Measurements from ENCODE around the gene CDYL2. TPM values are rescaled to one million over a fixed set of nuclear protein-coding genes. Genes with fewer than 3 reads are reported as not detected.

CDYL2 gene
- total RNA-seq, 1 donor from 2014 or later, result 19.9 TPM

DNA sequence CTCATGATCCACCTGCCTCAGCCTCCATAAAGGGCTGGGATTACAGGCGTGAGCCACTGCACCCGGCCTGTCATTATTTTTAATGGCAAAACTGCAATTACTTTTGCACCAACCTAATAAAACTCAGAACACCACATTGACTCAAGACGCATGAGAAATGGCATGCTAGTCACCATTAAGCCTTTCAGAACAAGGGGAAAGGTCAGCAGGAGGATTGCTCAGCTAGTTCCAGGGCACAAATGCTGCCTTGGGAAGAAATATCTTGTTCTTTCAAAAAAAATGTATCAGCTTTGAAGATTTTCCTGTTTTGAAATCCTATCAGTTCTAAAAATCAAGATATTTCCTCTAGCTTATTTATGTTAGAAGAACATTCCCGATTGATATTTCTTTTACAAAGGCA, 32.4 kb upstream of the CDYL2 start:
- Mint-ChIP-seq H3K4me3 (ENCODE audit: low read depth) (no peak overlapping the region), H3K27me3 (peaks cover 10% of the 10 kb centered on the region), H3K9me3 (ENCODE audit: low read depth) (peaks cover 18% of the 10 kb centered on the region), H3K27ac (no peak overlapping the region), H3K4me1 (ENCODE audit: low read depth) (peaks cover 11% of the 10 kb centered on the region), H3K36me3 (ENCODE audit: insufficient read depth) (no peaks in the 10 kb centered on the region)
- DNase-seq (ENCODE audit: low spot score, unreplicated experiment), result no peak
- TF ChIP-seq, protein P1, sequence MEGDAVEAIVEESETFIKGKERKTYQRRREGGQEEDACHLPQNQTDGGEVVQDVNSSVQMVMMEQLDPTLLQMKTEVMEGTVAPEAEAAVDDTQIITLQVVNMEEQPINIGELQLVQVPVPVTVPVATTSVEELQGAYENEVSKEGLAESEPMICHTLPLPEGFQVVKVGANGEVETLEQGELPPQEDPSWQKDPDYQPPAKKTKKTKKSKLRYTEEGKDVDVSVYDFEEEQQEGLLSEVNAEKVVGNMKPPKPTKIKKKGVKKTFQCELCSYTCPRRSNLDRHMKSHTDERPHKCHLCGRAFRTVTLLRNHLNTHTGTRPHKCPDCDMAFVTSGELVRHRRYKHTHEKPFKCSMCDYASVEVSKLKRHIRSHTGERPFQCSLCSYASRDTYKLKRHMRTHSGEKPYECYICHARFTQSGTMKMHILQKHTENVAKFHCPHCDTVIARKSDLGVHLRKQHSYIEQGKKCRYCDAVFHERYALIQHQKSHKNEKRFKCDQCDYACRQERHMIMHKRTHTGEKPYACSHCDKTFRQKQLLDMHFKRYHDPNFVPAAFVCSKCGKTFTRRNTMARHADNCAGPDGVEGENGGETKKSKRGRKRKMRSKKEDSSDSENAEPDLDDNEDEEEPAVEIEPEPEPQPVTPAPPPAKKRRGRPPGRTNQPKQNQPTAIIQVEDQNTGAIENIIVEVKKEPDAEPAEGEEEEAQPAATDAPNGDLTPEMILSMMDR (IDR thresholded peaks at IDR 0.05; ENCODE audit: unreplicated experiment), result no peak

DNA sequence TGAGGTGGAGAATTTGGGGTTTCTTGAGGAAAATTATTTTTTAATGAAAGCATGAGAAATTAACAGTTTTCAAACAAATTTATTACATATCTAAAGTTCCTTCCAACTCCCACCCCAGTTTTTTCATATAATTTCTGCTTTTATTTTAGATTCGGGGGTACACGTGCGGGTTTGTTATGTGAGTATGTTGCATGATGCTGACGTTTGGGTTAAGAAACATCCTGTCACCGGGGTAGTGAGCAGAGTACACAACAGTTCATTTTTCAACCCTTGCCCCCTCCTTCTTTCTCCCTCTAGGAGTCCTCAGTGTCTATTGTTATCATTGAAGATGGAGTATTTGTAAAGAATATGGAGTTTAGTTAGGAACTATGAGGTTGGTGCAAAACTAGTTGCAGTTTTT, 31.8 kb upstream of the CDYL2 start:
- TF ChIP-seq, protein P1 (IDR thresholded peaks at IDR 0.05; ENCODE audit: unreplicated experiment), result no peak
- no peak overlapping the region for H3K27ac Mint-ChIP-seq
- H3K27me3 Mint-ChIP-seq, result peaks cover 4% of the 10 kb centered on the region

DNA sequence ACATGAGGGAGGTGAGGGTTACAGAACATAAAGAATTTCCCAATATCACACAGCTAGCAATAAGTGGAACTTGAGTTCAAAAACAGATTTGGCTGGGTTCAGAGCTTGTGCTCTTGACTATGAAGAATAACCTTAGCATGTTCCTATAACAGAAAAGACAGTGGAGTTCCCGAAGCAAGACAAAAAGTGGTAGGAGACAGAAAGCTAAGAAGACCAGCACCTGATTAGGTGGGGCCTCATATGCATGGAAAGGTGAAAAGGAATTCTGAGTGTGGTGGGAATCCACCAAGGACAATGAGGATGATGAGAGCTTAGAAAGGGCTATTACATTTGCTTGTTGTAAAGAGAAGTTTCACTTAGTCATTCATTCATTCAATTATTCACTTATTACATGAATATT, 26.6 kb upstream of the CDYL2 start:
- no peaks in the 10 kb centered on the region for H3K4me1 Mint-ChIP-seq (ENCODE audit: low read depth)
- peaks cover 18% of the 10 kb centered on the region for H3K27me3 Mint-ChIP-seq
- H3K27ac Mint-ChIP-seq, result no peak overlapping the region
- no peak for DNase-seq (ENCODE audit: low spot score, unreplicated experiment)
- H3K9me3 Mint-ChIP-seq (ENCODE audit: low read depth), result no peaks in the 10 kb centered on the region
- H3K4me3 Mint-ChIP-seq (ENCODE audit: low read depth), result no peak overlapping the region
- TF ChIP-seq, protein P1 (IDR thresholded peaks at IDR 0.05; ENCODE audit: unreplicated experiment), result no peak
- no peaks in the 10 kb centered on the region for H3K36me3 Mint-ChIP-seq (ENCODE audit: insufficient read depth)

More for the DNA sequence above, 31.8 kb upstream of the CDYL2 start:
- Mint-ChIP-seq H3K4me3 (ENCODE audit: low read depth) (no peak overlapping the region), H3K36me3 (ENCODE audit: insufficient read depth) (no peaks in the 10 kb centered on the region), H3K9me3 (ENCODE audit: low read depth) (peaks cover 11% of the 10 kb centered on the region), H3K4me1 (ENCODE audit: low read depth) (peaks cover 11% of the 10 kb centered on the region)
- no peak for DNase-seq (ENCODE audit: low spot score, unreplicated experiment)

DNA sequence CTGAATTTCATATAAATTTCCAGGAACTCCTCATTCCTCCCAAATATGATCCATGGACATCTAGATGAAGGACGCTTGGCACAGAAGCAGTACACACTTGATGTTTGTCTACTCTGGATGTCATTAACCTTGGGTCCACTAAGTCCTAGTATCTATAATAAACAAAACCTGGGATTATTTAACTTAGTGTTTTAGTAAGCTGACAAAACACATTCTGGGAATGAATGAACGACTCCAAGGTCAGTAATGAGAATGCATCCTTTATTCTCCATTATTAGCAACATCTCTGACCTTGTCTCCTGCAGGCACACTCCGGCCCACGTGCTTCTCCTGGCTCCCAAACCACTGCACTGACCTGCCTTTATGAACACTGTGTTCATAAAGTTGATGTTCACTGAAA, 24.1 kb upstream of the CDYL2 start:
- Mint-ChIP-seq H3K4me3 (ENCODE audit: low read depth) (no peak overlapping the region), H3K27ac (no peak overlapping the region), H3K27me3 (peaks cover 18% of the 10 kb centered on the region), H3K9me3 (ENCODE audit: low read depth) (no peaks in the 10 kb centered on the region), H3K4me1 (ENCODE audit: low read depth) (no peaks in the 10 kb centered on the region), H3K36me3 (ENCODE audit: insufficient read depth) (no peaks in the 10 kb centered on the region)
- TF ChIP-seq, protein P1 (IDR thresholded peaks at IDR 0.05; ENCODE audit: unreplicated experiment), result no peak
- DNase-seq (ENCODE audit: low spot score, unreplicated experiment), result no peak

DNA sequence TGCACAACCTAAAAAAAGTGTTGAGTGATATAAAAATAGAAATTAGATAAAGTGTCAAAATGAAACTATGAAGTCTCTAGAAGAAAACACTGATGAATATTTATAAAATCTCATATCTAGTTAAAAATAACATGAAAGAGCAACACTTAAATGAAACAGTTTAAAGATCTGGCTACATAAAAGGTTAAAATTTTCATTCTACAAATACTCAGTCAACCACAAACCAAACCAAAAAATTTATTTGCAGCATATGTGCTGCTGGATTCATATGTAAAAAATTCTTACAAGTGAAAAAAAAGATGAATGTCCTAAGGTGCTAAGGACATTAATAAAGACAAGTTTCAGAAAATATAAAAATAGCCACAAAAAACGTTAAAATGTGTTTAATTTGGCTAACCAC, 22.6 kb upstream of the CDYL2 start:
- Mint-ChIP-seq H3K27me3 (peaks cover 15% of the 10 kb centered on the region), H3K4me1 (ENCODE audit: low read depth) (no peaks in the 10 kb centered on the region), H3K36me3 (ENCODE audit: insufficient read depth) (no peaks in the 10 kb centered on the region), H3K27ac (no peak overlapping the region), H3K4me3 (ENCODE audit: low read depth) (no peak overlapping the region), H3K9me3 (ENCODE audit: low read depth) (no peaks in the 10 kb centered on the region)
- TF ChIP-seq, protein P1 (IDR thresholded peaks at IDR 0.05; ENCODE audit: unreplicated experiment), result no peak
- no peak for DNase-seq (ENCODE audit: low spot score, unreplicated experiment)
